ENCODE data around the gene FAM9C.

DNA sequence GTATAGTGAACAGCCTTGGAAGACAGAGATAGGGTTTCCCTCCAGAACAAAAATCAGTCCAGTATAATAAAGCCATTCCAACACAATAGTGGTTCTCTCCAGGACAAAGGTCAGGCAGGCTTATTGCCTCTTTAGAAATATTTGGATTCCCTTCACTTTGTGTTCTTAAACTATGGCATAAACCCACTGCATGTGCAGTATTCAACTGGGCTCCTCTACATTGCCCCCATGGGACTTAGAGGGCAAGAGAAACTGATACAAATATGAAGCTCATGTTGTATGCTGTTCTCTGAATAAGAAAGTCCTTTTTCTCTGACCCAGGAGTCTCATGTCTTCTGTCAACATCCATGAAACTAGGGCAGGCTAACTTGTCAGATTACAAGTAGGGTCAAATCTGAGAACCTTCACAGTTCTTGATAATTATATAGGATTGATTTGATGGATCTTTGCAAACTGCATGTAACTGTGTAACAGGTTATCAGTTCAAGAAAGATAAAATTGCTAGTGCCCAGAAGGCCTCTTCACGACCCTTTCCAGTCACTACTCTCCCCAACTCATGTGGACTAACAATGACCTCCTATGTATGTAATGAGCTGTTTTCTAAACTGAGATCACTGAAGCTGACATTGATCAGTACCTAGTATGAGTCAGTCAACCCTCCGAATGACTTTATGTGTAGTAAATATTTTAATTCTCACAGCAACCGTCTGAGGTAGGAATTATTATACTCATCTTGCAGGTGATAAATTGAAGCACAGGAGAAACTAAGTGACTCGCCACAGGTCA is 31.9 kb upstream of the FAM9C start:
- TF ChIP-seq, protein P1, sequence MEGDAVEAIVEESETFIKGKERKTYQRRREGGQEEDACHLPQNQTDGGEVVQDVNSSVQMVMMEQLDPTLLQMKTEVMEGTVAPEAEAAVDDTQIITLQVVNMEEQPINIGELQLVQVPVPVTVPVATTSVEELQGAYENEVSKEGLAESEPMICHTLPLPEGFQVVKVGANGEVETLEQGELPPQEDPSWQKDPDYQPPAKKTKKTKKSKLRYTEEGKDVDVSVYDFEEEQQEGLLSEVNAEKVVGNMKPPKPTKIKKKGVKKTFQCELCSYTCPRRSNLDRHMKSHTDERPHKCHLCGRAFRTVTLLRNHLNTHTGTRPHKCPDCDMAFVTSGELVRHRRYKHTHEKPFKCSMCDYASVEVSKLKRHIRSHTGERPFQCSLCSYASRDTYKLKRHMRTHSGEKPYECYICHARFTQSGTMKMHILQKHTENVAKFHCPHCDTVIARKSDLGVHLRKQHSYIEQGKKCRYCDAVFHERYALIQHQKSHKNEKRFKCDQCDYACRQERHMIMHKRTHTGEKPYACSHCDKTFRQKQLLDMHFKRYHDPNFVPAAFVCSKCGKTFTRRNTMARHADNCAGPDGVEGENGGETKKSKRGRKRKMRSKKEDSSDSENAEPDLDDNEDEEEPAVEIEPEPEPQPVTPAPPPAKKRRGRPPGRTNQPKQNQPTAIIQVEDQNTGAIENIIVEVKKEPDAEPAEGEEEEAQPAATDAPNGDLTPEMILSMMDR (conservative IDR thresholded peaks at IDR 0.05; ENCODE audit: low read depth, low read length), result no peak
- TF ChIP-seq POLR2A (IDR thresholded peaks at IDR 0.05; ENCODE audit: low read depth, low read length) (no peak), MAFK (IDR thresholded peaks at IDR 0.05; ENCODE audit: low read depth, low read length) (no peak), RCOR1 (IDR thresholded peaks at IDR 0.05; ENCODE audit: insufficient replicate concordance, low read length) (no peak), RAD21 (IDR thresholded peaks at IDR 0.05; ENCODE audit: low read length) (no peak), SMC3 (IDR thresholded peaks at IDR 0.05; ENCODE audit: low read depth, low read length) (no peak), MXI1 (IDR thresholded peaks at IDR 0.05; ENCODE audit: borderline replicate concordance, low read depth, low read length) (no peak), CEBPB (IDR thresholded peaks at IDR 0.05; ENCODE audit: low read depth, low read length) (no peak), BHLHE40 (IDR thresholded peaks at IDR 0.05; ENCODE audit: low read depth, low read length) (no peak), RFX5 (IDR thresholded peaks at IDR 0.05; ENCODE audit: low read depth, low read length) (no peak)
- TF ChIP-seq, protein P2, sequence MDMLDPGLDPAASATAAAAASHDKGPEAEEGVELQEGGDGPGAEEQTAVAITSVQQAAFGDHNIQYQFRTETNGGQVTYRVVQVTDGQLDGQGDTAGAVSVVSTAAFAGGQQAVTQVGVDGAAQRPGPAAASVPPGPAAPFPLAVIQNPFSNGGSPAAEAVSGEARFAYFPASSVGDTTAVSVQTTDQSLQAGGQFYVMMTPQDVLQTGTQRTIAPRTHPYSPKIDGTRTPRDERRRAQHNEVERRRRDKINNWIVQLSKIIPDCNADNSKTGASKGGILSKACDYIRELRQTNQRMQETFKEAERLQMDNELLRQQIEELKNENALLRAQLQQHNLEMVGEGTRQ (IDR thresholded peaks at IDR 0.05; ENCODE audit: low read depth, low read length), result no peak
